Measurements from ENCODE around the gene RUNX2.

Gene RUNX2

DNA sequence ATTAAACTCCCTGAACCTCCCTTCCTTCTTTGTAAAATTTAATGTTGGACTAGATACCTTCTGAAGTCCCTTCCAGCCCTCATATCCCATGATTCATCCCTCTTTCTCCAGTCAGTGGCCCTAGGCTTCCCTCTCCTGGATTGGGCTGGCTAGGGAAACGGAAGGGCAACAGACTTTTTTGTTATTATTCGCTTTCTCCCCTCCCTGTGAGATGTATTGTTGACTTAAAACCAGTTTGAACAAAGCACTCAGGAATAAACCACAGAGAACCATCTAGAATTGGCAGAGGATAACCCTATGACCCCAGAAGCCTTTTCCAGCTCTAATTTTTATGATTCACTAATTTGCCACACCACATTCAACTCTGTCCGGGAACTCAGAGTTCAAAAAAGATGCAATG lies 289.3 kb downstream of the RUNX2 start:
- DNase-seq (ENCODE audit: low spot score) = no peak

GRCh38 chr6:45618259-45618658 lies 290.1 kb downstream of the RUNX2 start:
- DNase-seq (ENCODE audit: low spot score) = no peak

DNA sequence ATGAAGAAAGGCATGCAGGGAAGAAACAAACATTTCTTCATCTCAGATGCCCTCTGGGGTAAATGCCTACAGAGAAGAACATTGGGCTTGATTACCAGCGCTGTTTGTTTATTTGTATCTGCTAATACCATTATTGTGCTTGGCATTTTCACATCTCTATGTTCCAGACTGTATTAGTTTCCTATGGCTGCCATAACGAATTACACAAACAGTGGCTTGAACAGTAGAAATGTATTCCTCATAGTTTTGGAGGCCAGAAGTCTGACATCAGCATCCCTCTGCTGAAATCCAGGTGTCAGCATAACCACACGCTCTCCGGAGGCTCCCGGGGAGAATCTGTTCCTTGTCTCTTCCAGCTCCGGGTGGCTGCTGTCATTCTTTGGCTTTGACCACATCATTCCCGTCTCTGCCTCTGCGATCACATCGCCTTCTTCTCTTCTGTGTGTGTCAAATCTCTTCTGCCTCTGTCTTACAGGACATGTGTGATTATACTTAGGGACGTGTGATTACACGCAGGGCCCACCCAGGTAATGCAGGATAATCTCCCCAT lies 291.2 kb downstream of the RUNX2 start:
- no peak for DNase-seq (ENCODE audit: low spot score)

DNA sequence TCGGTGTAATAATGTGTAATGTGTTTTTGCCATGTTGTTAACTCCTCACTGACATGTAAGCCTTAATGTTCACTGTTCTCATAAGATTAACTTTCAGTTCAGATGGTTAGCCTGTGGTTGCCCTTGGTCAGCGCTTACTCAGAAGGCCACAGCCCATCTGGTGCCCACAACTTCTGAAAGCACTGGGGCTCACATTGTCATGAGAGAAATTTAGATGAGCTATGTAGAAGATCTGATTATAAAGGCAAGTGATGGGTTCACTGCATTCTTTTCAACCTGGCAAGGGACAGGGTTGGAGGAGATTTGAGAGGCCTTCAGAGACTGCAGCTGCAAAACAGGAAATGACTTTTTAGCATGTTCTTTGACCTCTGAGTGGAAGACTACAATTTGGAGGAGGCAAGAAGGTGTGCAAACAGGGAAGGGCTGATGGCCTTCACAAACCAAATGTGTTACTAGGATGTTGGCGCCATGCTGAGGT lies 291.9 kb downstream of the RUNX2 start:
- no peak for DNase-seq (ENCODE audit: low spot score)

DNA sequence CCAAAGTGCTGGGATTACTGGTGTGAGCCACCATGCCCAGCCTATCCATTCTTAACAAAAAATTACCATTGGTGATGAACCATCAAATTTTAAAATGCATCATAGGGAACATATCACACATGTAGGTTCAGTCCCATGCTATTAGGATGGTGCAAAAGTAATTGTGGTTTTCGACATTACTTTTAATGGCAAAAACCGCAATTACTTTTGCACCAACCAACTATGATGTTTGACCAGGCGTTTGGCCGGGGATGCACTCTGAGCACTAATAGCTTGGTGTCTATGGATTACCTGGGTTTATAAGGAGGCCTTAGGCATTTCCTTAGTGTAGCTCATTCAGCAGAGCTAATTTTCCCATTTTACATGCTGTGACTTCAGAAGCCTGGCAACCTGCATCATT lies 296.1 kb downstream of the RUNX2 start:
- no peak for DNase-seq (ENCODE audit: low spot score)

DNA sequence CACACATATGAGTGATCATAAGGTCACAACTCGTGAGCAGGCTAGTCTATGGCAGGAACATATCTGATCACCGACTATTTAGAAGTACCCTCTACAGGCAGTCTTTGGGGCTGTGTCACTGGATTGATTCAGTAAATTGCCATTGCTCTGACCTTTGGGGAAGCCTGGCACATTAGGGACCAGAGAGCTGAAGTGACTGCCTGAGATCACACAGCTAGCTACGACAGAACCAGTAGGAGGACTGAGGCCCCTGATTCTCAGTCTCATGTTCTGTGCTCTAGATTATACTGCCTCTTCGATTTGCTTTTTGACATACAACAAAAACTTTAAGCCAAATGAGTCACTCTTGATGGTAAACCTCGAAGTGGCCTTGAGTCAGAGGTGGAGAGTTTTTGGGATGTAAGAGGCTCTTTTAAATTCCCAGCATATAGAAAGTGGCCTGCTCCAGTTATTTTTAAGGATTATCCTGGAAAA lies 297.1 kb downstream of the RUNX2 start:
- no peak for DNase-seq (ENCODE audit: low spot score)

DNA sequence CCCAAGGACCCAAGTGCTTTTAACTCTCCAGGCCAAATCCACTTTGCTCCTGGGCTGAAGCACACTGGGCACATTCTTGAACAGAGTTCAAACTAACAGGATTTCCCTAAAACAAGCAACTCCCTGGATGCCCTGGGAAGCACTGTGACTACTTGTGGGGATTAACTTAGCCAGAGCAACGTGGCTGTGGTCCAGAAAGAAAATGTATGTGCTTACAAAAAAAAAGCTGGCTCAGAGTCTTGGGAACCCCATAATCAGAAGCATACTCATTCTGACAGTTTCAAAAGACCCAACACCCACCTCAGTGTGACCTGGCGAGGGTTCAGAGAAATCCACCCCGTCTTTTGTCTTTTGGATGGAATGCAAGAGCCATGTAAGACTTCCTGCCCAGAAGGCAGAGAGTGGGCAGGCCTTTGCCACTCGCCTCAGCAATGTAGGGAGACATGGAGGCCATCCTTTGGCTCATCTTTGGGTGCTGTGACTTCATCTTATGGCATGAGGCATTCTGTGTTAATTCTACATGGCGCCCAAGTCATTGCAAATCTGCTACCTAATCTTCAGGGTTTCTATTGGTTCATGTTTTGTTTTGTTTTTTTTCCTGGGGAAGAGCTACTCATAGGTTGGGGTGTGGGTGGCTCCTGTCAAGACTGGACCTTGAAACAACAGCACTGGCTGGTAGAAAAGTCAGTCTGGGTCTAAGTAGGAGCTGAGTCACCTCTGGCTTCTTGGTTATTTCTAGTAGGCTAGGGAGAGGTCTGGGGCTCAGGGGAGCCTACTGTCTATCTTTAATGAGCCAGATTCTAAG lies 298.2 kb downstream of the RUNX2 start:
- no peak for DNase-seq (ENCODE audit: low spot score)

GRCh38 chr6:45630314-45630713 lies 302.2 kb downstream of the RUNX2 start:
- DNase-seq (ENCODE audit: low spot score) = no peak

GRCh38 chr6:45630801-45631200 lies 302.7 kb downstream of the RUNX2 start:
- no peak for DNase-seq (ENCODE audit: low spot score)

GRCh38 chr6:45631396-45631795 lies 303.3 kb downstream of the RUNX2 start:
- no peak for DNase-seq (ENCODE audit: low spot score)

- DNase-seq (ENCODE audit: low spot score) = no peak
Observed at GRCh38 chr6:45633272-45633908, 305.3 kb downstream of the RUNX2 start.

DNA sequence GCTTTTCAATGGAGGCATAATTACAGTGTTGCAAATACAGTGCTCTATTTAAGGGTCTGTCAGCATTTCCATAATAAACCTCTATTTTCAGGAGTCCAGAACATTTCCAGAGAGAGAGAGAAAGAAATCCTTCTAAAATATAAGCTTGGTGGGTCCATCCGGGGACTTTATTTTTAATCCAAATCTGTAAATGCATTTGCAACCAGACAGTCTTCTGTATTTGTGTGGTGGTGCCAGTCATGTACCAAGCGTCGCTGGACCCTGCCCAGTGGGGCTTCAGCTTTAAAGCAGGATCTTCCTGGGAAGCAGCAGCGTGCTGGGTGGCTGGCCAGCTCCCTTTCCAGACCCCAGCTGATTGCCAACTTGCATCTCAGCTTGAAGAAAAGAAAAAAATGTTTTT lies 306.1 kb downstream of the RUNX2 start:
- no peak for DNase-seq (ENCODE audit: low spot score)

DNA sequence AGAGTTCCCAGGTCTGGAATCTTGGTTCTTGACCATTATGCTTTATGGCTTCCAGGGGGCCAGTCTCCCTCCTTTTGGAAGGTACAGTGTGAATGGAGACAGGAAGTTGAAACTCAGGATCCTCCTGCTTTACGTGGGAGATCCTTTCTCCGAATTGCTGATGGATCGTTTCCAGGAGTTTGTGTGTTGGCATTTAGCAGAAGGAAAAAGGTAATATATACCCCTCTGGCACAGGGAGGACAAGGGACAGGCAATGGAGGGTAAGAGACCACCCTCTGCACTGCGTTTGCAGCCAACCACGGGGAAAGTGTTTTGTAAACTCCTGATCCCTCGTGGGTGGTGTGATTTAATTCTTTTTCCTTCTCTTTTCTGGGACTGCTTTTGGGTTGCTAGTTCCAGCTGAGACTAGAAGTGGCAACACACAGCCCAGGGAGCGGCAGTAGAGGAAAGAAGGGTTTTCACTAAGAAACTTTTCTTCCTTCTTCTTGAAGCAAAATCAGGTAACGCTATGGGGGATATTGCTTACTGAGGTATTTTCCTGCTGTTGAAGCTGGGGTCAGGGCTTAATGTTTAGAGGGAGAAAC lies 307.2 kb downstream of the RUNX2 start:
- no peak for DNase-seq (ENCODE audit: low spot score)

DNA sequence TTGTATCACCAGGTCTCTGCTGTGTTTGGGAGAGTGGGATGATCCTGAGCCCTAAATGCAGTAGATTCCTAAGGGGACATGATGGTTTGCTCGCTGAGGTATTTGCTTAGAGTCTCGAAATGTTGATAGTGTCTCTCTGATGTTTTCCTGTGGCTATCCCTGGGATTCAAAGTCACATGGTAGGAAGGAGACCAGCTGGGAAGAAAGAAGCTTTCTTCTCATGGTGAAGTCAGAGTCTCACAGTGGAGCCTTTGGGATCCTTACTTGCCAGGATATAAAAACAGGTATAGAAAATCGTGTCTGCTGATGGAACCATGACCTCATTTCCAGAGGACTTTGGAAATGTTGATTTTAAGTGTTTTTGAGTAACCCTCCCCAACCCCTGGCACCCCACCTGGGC lies 308.9 kb downstream of the RUNX2 start:
- DNase-seq (ENCODE audit: low spot score) = no peak

GRCh38 chr6:45637611-45638257 lies 309.6 kb downstream of the RUNX2 start:
- no peak for DNase-seq (ENCODE audit: low spot score)

DNA sequence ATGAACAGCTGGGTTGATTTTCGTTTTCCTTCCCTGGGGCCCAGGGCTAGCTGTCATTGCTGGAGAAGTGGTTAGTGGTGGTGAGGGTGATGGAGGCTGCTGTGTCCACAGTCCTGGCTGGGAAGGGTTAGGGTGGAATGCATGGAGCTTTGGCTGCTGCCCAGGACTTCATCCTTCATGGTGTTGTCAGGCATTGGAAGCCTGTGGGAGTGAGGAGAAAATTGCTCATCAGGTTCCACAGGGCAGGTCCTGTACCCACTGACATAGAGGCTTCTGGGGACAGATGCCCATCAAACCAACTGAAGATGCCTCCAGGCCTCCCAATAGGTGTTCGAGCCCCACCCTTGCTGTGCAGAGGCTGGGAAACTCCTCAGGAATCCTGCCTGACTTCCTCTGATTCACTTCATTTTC lies 312.0 kb downstream of the RUNX2 start:
- DNase-seq (ENCODE audit: low spot score) = no peak

DNA sequence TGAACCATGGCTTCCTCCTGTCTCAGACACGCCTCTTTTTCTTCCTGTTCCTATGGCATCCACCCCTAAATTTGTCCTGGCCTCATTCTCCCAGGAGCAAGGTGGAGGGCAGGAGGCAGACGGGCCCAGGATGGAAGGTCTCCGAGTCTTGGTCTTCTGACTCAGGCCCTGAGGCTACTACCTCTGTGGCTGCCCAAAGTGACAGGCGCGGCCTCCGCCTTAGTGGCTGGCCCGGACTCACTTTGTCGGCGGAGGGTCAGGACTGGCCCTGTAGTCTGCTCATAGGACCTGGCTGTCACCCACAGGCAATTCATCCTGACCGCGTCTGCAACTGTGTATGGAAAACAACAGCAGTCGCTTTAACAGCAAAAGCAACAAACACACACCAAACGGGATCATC lies 312.7 kb downstream of the RUNX2 start:
- DNase-seq (ENCODE audit: low spot score) = no peak

DNA sequence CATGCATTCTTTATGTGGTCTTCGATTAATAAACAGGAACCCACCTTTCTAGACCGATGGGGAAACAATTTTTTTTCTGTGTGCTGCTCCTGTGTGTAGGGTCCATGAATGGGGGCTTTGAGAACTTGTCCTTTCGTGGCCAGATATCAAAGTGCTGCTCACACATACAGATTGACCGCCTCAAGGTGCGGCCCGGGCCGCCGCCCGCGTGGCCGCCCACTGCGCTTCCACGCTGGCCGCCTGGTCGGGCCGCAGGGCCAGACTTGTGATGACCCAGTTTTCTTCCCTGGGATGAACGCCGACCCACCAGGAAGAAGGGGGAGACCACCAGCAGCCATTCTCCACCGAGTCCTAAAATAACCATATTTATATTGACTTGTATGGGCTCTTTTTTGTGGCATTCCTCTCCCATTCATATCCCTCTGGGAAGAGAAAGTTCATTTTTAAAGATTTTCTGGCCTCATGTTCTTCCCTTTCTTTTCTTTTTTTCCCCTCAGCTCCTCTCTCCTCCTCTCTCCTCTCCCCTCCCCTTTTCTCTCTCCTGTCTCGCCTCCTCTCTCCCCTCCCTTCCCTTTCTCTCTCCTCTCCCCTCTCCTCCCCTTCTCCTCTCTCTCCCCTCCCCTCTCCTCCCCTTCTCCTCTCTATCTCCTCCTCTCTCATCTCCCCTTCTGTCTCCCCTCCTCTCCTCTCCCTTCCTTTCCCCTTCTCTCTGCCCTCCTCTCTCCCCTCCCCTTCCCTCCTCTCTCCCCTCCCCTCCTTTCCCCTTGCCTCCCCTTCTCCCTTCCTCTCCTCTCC lies 314.4 kb downstream of the RUNX2 start:
- DNase-seq (ENCODE audit: low spot score) = no peak

- no peak for DNase-seq (ENCODE audit: low spot score)
Observed at GRCh38 chr6:45643126-45643525, 315.0 kb downstream of the RUNX2 start.

- no peak for DNase-seq (ENCODE audit: low spot score)
Observed at GRCh38 chr6:45644720-45645119, 316.6 kb downstream of the RUNX2 start.

GRCh38 chr6:45645302-45645701 lies 317.2 kb downstream of the RUNX2 start:
- DNase-seq (ENCODE audit: low spot score) = no peak

All from hematopoietic multipotent progenitor cell treated with erythropoietin and hydrocortisone succinate and interleukin-3 and kit ligand, for 15 days (in vitro differentiated cells).